OCI-M1 (cell line): Measurements from ENCODE around the gene CBFA2T3.
A peak's percentile ranks its signal among the peaks of the same experiment; 100 is the strongest.
"Not testable (repeated sequence)": the region's sequence is repeated elsewhere in the genome, so short reads cannot be mapped to it uniquely, and the experiment has no call there.

Experiments
- DNase-seq: peaks from one replicate; lab custom pipeline; 2025; lab: John Stamatoyannopoulos, UW

The CBFA2T3 gene

DNA sequence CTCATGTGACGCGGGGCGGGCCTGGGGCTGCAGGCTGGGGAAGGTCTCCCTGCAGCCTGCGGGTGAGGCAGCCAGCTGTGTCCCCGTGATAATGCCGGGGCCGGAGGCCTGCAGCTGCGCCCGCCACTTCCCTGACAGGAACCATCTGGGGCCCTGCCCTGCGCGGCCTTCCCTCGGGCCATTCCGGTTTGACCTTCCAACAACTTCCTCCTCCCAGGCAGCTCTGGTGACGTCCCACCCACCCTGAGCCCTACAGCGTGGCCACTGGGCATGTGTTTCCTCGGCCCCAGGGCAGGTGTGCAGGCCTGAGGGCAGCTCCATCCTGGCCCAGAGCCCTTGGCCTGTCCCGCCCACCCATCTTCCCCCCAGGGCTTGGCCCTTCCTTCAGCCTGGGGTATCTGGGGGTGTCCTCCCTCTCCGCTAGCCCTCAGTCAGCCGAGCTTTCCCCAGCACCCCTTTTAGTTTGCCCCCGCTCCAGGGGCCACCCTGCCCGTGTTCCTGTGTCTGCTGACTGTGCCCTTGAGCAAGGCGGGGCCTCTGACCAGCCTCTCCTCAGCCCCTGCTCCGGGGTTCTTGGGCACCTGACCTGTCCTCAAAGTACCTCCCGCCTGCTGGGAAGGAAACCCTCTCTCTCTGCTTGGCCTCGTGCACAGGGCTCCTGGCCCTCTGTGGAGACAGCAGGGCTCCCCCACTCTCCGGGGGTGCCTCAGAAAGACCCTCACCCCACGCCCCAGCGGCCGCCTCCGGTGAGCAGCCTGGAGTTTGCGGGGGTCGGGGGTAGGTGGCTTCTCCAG, at the start of gene CBFA2T3:
Gene CBFA2T3, minus strand, starts transcription at position 190 of the 794 bp plus-strand sequence. CDS start 400 bp downstream, outside the sequence.
- peak; percentile 93 for DNase-seq

DNA sequence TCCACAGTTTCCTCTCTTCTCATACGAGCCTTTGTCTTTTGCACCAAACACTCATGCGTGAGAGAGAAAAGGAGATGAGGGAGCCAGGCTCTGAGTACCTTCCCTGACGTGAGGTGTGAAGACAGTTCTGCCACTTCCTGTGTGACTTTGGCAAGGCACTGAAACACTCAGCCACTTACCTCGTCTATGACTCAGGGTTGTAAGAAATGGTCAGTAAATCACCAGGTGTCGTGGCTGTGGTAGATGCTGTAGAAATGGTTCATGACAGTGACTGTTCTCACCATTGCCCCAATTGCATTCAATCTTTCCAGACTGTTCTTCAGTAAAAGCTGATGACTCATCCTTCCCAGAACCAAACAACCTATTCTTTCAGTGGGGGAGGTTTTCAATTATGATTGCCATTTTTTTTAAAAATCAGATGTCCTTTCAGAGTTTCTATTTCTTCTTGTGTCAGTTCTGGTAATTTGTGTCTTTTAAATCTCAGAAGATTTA, 49.2 kb upstream of the CBFA2T3 start:
- peak; percentile 73 for DNase-seq

- DNase-seq, result no peak
Measured at GRCh38 chr16:89025636-89026035, 48.6 kb upstream of the CBFA2T3 start.

DNA sequence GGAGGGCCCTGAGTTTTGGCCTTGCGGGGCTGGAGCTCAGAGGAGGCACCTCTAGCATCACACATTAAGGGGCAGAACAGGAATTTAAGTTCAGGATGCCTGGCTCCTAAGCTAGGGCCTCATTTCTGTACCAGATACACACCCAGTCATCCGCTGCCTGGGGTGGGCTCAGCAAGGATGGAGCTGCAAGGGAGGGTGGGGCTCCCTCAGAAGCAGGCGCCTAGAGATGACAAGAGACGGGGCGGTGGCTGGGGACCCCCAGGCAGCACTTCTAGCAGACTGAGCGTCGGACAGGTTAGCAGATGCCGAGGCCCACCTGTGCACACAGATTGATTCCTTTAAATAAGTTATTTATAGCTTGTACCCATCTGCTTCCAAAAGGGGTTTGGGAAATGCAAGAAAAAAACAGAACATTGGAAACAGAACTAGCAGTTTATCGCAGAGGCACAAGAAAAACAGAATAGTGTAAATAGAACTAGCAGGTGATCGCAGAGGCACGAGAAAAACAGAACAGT, 47.6 kb upstream of the CBFA2T3 start:
- DNase-seq, result no peak

DNA sequence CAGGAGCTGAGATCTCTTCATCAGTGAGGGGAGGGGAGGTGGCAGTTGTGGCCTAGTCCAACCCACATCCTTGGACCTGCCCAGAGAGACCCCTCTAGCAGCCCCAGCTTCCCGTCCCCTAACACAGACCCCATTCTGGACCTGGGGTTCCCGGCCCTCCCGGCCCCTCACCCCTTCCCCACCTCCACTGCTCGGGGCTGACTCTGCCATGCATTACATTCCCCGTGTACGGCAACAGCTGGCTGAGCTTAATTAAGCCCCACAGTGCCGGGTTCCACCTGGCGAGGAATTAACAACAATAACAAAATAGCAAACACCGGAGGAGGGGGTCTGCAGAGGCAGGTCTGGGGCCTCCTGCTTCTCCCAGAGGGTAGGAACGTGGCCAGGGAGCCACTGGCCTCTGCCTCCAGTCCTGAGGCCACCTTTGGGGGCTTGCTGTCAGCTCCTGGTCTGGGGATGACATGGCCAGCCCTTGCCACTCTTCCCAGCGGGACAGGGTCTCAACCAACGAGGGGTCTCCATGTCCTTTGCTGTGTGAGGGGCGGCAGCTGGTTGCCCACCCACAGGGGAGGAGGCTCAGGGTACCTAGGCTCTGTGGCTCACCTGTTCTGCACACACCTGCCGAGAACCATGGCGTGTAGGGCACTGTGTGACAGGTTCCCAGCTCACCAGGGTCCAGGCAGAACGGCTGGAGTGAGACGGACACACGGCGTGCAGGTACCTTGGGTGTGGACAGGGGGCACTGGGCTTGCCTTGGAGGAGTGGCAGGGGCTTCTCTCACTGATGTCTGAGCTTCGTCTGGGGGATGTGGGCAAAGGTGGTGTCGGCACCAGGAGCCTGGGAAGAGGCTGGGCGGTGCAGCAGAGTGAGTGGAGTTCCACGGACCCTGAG, 46.9 kb upstream of the CBFA2T3 start:
- no peak for DNase-seq

GRCh38 chr16:89023151-89023551, 46.1 kb upstream of the CBFA2T3 start:
- DNase-seq, result no peak

GRCh38 chr16:89022051-89022836, 45.2 kb upstream of the CBFA2T3 start:
- no peak for DNase-seq

- DNase-seq, result no peak
Measured at GRCh38 chr16:89020925-89021595, 44.1 kb upstream of the CBFA2T3 start.

GRCh38 chr16:89020068-89020924, 43.3 kb upstream of the CBFA2T3 start:
- peak; percentile 68 for DNase-seq

DNA sequence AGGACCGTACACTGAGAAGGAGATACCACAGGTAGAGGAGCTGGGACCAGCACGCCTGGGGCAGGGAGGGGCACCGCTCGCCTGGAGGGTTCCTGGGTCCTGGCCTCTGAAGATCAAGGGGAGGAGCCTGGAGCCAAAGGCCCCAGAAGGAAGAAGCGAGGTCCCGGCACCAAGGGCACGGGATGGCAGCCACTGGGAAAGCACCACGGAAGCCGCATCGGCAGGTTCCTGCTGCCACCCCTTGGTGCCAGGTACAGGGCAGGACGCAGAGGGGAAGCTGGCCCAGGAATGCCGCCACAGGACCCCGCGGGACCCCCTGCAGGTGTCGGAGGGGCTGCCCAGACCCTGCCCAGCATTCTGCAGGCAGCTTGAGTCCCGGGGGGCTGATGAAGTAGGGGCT, 42.5 kb upstream of the CBFA2T3 start:
- DNase-seq, result no peak

- no peak for DNase-seq
Measured at GRCh38 chr16:89018282-89019158, 41.5 kb upstream of the CBFA2T3 start.

DNA sequence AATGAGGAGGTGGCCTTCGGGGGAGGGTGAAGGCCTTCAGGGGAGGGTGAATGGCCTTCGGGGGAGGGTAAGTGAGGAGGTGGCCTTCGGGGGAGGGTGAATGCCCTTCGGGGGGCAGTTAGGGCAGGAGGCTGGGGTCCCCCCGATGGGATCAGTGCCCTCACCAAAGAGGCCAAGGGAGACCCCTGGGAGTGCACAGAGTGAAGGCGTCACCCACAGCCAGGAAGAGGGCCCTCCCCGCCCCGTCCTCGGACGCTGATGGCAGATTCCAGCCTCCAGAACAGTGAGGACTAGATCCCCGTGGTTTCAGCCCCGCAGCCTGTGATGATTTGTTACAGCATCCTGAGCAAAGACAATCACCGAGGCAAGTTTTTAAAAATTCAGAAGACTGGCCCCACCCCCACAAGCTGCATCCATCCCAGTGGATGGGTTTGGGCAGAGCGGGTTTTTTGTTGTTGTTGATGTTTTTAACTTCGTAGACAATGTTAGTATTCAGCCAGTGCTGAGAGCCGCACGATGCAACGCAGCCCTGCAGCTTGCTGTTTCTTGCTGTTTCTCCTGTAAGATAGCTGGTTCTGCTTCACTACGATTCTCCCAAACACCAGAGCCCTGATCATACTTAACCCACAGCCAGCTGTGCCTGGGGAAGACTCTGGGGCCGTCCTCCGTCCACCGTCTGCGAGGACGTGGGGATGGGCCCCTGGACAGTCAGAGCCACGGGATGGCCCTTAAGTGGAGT, 40.7 kb upstream of the CBFA2T3 start:
- no peak for DNase-seq

- not testable (repeated sequence) for DNase-seq
Measured at GRCh38 chr16:89016561-89016960, 39.6 kb upstream of the CBFA2T3 start.

DNA sequence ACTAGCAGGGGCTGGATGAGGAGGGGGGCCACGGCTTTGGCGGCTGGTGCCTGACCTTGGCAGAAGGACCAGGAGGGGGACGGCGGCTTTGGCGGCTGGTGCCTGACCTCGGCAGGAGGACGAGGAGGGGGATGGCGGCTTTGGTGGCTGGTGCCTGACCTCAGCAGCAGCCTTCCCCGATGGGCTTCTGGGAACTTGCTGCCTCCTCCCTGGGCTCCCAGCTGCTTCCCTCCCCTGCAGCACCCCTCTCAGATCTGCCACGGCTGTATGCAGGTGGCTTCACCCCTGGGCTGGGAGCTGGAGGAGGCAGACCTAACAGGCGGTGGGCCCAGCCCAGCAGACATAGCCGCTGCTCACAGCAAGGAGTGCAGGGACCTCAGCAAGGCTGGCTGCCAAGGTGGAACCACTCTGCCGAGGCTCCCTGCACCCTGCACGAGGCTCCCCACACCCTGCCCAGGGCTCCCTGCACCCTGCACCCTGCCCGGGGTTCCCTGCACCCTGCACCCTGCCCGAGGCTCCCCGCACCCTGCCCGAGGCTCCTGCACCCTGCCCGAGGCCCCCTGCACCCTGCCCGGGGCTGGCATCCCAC, 38.4 kb upstream of the CBFA2T3 start:
- no peak for DNase-seq

- DNase-seq, result no peak
Measured at GRCh38 chr16:89014403-89015230, 37.6 kb upstream of the CBFA2T3 start.

GRCh38 chr16:89013692-89014402, 36.8 kb upstream of the CBFA2T3 start:
- no peak for DNase-seq

DNA sequence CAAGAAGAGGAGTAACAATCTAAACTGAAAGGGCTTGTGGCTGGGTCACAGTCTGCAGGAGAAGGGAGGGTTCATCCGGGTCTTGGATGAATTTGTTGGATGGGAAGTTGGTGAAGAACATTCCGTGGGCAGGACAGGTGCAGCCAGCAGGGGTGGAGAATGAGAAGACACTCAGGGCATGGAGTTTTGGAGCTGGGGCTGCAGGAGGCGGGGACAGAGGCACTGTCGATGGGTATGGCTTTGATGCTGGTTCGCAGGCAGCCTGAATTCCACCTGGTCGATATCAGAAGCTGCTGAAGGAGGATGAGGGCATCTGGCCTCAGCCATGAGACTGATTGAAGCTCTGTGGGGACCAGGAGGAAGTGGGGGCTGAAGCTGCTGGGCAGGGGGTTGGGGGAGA, 36.1 kb upstream of the CBFA2T3 start:
- DNase-seq, result no peak
